HG02870 (cell line): ENCODE measurements around the gene ZNF44.
A peak's percentile ranks its signal among the peaks of the same experiment; 100 is the strongest.
"Not testable (repeated sequence)": the region's sequence is repeated elsewhere in the genome, so short reads cannot be mapped to it uniquely, and the experiment has no call there.

ENCODE experiments used
- ATAC-seq: cut with Tn5 transposase; IDR thresholded peaks from one replicate; pipeline ENCODE4 v1.9.1; 2021; ENCODE audit warnings: mild to moderate bottlenecking, moderate library complexity; ENCODE audit not compliant: unreplicated experiment

Gene ZNF44

DNA sequence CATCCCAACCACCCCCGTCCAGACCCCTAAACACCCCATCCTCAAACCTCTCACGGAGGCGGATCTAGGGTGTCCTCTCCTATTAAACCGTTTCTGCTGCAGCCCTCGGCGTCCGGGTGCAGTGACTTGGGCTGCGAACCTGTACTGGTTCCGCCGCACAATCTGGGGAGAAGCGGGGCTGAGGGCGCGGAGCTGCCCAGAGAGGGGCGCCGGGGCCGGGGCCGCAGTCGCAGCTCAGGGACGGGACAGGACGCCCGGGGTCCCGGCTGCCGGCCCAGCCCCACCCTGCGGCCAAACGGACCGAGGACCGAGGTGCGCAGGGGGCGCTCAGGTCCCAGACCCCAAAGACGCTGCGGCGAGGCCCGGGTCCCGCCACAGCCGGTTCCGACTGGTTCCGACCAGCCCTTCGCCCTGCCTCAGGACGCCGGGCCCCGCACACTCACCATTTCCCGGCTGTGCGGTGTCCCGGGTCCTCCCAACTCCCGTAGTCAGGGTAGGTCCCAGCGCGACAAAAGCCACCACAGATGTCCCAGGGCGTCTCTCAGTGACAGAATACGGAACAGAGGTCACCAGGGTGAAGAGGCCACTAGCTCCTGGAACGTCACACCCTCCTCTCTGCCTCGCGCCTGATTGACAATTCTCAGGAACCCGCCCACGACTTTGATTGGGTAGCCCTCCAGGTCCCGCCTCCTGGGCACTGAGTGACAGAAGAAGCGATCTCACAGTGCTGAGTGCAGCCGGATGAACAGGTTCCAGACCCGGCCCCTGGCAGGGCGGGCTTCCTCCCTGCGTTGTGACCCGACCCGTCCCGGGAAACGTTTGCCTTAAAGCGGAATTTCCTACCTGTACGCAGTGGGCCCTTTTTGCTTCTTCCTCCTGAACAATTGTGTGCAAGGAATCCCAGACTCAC, at the start of gene ZNF44:
ZNF44 (minus strand) TSS at position 635 of the 910 bp plus-strand sequence; CDS start at position 446, 189 bp downstream.
- peak; percentile 91 for ATAC-seq

DNA sequence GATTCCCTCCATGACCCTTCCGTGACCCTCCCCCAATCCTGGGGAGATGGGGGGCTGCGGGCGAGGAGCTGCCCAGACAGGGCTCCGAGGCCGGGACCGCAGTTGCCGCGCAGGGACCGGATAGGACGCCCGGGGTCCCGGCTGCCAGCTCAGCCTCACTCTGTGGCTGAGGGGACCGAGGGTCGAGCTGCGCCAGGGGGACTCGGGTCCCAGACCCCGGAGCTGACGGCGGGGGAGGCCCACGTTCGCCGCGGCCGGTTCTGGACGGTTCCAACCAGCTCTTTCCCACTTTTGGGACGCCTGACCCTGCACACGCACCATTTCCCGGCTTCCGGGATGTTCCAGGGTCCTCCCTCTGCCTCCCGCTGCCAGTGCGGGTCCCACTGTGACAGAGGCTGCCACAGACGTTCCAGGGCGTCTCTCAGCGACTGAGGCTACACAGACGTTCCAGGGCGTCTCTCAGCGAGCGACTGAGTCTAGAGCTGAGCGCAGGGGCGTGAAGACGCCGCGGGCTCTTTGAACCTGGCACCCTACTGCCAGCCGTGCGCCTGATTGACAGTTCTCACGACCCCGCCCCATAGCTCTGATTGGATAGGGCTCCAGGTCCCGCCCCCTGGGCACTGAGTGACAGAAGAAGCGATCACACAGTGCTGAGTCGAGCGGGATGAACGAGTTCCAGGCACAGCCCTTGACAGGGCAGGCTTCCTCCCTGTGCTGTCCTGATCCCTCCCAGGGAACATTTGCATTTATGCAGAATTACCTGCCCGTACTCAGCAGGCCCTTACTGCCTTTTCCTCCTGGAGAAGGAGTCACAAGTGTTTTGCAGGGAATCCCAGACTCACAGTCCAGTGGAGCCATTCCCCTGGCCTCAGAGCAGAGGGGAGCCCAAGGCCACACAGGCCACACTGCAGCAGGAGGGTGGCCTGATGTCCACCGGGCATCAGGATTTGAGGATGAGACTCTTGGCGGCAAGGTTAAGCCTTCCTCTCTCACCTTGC, 38.8 kb upstream of the ZNF44 start, which contains the start of gene ZNF563:
ZNF563 (minus strand) TSS at position 472 of the 998 bp plus-strand sequence; CDS start at position 321, 151 bp downstream.
- ATAC-seq: peak; percentile 90

DNA sequence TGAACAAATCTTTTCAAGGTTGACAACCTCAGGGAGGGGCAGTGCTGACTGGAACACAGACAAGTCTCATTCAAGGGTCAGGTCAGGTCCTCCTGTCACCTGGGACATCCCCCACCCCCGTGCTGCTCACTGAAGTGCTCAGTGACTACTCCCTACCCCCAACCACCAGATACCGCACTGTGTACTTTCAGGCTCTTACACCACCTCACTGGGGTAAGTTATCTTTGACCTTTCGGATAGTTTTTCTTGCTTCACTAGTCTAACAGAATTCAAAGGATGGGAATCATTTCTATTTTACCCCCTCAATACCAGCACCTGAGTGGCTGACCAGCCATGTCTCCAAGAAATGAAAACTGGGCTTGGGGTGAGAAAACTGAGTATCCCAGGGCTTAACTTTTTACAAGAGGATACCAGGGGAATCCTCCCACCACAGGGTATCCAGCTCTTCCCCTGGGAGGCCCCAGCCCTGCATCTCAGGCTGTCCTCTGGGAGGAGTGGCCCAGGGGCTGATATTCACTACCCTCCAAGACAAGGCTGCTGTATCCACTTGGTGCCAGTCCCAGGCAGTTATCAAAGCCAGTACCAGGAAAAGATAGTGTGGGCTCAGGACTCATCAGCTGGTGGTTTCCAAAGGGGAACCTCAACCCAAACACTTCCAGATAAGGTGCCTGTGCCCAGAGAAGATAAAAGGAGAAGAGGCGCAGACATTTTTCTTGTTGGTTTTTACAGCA, 36.7 kb upstream of the ZNF44 start:
- ATAC-seq: peak; percentile 34

DNA sequence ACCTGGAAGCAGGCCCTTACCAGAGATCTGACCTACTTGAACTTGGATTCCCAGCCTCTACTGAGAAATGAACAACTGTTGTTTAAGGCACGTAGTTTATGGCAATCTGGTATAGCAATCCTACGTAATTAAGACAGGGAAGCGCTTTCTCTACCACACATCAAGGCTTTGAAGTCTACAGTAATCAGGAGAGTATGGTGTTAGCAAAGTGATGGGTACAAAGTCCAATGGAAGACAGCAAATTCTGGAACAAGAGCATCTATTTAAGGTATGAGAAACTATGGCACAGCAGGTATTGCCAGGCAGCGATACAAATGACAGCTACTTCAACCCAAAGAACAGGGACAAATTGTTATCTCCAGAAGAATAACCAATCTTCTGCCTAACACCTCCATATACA, 35.7 kb upstream of the ZNF44 start:
- no peak for ATAC-seq

DNA sequence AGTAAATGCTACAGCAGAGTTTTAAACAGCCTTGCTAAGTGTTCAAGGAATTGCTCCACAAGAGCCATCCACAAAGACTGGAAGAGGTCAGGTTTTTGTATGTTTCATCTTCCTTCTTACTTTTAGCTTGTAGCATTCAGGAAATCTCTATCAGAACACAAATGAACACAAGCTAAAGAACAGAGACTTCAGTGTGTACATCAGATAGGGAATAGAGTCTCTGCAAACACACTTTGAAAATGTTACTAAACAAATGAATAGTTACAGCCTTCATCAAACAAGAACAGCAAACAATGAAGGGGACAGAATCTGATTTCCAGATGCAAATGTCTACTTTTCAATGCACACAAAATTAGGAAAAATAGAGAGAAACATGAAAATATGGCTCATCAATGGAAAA, 31.0 kb upstream of the ZNF44 start:
- no peak for ATAC-seq

DNA sequence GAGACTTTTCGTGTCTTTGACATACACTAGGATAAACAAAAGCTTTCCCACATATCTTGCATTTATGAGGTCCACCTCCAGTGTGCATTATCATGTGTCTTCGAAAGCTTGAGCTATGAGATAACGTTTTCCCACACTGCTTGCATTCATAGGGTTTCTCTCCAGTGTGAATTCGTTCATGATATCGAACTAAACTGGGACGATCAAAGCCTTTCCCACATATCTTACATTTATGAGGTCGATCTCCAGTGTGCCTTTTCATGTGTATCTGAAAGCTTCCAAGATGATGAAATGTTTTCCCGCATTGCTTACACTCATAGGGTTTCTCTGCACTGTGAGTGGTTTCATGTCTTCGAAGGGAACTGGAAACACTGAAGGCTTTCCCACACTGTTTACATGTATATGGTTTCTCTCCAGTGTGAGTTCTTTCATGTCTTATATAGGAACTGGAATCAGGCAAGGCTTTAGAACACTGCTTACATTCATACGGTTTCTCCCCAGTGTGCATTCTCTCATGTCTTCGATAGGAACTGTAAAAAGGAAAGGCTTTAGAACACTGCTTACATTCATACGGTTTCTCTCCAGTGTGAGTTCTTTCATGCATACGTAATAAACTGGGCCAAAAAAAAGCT, 24.2 kb upstream of the ZNF44 start:
- ATAC-seq: no peak

DNA sequence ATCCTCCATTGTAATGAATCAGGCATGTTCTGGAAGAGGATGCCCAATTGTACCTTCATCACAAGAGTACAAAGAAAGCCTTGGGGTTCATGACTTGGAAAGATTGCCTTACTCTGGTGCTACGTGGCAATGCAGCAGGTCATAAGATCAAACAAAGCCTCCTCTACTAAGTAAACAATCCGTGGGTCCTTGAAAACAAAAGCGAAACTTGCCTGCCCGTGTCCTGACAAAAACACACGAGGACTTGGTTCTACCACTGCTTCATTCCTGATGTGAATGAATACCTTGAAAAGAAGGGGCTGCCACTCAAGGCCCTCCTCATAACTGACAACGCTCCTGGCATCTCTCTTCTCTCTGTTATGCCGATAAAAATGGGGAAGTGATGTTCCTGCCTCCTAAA, 19.9 kb upstream of the ZNF44 start:
- no peak for ATAC-seq

DNA sequence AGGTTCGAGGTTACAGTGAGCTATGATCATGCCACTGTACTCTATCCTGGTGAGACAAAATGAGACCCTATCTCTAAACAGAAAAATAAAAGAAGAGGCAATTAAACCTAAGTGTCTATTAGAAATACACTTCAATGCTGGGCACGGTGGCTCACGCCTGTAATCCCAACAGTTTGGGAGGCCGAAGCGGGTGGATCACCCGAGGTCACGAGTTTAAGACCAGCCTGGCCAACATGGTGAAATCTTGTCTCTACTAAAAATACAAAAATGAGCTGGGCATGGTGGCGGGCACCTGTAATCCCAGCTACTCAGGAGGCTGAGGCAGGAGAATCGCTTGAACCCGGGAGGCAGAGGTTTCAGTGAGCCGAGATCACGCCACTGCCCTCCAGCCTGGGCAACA, 14.2 kb upstream of the ZNF44 start:
- not testable (repeated sequence) for ATAC-seq

DNA sequence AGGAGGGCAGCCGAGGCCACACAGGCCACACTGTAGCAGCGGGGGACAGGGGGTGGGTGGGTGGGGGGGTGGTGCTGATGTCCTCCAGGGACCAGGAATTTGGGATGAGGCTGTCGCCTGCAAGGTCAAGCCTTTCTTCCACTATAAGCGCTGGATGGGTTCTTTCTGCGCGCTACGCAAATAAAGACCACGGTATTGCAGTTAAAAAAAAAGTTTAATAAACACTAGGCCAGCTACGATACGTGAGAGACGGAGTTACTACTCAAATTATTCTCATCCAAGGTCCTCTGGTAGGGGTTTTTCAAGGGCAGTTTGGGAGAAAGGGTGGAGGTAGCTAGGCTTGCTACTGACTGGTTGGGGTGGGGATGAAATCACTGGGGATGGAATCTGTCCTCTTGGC, 508 bp upstream of the ZNF44 start:
- no peak for ATAC-seq

DNA sequence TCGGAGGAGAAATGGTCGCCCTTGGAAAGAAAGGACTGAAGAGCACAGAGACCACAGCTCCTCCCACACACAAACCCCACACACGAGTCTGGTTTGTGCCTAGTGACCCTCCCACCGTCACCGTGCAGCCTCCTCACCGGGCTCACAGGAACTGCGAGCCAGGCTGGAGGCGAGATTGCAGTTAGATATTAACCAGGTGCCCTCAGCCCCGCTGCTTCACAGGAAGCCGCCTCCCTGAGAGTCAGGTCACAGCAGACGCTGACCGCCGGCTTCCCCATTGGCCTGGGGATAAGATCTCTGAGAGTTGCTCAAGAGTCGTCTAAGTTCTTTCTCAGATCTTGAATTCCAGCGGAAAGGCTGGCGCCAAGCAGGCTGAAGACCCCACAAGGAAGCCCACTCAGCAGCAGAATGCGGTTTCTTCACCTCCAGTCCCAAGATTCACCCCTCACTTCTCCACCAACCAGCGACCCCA, 870 bp downstream of the ZNF44 start:
- no peak for ATAC-seq

DNA sequence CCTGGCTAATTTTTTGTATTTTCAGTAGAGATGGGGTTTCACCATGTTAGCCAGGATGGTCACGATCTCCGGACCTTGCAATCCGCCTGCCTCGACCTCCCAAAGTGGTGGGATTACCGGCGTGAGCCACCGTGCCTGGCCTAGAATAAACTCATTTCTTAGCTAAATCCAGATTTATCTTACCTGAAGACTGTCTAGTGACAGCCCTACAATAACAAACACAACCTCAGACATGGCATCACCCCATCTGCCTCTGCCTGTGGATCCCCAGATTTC, 5.0 kb downstream of the ZNF44 start:
- ATAC-seq: no peak

DNA sequence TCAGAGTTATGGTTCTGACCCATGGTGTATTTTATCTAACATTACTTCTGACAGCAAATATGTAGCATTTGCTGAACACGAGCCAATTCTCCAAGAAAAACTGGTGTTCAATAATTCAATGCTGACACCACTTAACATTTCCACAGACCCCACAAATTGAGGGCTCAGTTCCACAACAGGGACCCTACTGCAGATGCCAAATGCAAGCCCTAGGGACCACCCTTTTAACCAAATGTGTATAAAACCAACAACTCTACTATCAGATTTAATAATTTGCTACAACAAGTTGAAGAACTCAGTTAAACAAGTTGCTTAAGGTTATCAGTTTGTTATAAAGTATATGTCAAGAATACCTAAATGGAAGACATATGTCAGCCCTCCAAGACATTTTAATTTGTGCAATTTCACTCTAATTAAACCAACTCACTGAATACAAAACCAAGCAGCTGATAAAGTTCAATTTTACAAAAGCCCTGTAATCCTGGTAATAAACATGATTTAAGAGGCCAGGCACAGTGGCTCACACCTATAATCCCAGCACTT, 6.7 kb downstream of the ZNF44 start:
- no peak for ATAC-seq

DNA sequence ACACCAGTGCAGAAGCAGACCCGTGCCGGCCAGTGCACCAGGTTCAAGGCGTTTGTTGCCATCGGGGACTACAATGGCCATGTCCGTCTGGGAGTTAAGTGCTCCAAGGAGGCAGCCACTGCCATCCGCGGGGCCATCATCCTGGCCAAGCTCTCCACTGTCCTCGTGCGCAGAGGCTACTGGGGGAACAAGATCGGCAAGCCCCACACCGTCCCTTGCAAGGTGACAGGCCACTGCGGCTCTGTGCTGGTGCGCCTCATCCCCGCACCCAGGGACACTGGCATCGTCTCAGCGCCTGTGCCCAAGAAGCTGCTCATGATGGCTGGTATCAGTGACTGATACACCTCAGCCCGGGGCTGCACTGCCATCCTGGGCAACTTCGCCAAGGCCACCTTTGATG, 10.1 kb downstream of the ZNF44 start:
- no peak for ATAC-seq

DNA sequence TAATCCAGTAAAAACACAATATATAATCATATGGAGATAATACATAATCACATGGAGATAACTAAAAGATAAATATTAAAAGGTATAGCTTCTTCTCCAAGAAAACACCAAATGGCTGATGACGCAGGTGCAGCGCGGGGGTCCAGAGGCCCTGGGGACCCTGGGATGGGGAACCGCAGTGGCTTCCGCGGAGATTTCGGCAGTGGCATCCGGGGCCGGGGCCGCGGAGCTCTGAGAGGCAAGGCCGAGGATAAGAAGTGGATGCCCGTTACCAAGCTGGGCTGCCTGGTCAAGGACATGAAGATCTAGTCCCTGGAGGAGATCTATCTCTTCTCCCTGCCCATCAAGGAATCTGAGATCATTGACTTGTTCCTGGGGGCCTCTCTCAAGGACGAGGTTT, 10.5 kb downstream of the ZNF44 start:
- no peak for ATAC-seq

DNA sequence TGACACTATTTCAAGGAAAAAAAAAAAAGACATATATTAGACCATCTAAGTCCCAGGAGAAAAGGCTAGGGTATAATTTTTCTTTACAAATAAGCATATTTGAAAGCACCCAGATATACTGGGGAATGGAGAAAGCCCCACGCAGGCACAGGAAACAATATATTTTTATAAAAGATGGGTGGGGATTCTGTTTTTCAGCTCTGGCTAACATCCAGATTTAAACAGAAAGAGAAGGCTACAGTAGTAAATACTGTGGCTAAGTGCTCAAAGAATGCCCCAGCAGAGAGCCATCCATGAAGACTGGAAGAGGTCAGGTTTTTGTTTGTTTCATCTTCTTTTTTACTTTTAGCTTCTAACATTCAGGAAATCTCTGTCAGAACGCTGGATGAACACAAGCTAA, 16.0 kb downstream of the ZNF44 start:
- ATAC-seq: no peak

DNA sequence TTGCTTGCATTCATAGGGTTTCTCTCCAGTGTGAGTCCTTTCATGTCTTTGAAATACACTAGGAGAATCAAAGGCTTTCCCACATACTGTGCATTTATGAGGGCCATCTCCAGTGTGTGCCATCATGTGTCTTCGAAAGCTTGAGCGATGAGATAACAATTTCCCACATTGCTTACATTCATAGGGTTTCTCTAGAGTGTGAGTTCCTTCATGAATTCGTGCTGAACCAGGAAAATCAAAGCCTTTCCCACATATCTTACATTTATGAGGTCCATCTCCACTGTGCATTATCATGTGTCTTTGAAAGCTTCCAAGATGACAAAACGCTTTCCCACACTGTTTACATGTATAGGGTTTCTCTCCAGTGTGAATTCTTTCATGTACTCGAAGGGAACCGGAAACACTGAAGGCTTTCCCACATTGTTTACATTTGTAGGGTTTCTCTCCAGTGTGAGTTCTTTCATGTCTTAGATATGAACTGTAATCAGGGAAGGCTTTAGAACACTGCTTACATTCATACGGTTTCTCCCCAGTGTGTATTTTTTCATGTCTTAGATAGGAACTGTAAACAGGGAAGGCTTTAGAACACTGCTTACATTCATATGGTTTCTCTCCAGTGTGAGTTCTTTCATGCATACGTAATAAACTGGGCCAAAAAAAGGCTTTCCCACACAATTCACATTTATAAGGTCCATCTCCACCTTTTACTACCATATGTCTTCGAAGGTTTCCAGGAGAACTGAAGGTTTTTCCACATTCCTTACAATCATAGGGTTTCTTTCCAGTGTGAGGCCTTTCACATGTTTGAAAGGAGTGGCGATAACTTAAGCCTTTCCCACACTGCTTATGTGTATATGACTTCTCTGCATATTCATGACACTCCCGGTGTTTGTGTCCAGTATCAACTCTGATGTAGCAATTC, 21.4 kb downstream of the ZNF44 start:
- no peak for ATAC-seq

DNA sequence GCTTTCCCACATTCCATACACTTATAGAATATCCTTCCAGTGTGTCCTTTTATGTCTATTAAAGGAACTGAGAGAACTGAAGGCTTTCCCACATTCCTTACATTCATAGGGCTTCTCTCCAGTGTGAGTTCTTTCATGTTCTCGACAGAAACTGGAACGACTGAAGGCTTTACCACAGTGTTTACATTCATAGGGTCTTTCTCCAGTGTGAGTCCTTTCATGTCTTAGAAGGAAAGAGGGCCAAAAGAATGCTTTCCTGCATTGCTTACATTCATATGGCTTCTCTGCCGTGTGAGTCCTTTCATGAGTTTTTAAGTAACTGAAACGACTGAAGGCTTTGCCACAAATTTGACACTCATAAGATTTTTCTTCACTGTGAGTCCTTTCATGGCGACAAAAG, 22.3 kb downstream of the ZNF44 start:
- no peak for ATAC-seq

DNA sequence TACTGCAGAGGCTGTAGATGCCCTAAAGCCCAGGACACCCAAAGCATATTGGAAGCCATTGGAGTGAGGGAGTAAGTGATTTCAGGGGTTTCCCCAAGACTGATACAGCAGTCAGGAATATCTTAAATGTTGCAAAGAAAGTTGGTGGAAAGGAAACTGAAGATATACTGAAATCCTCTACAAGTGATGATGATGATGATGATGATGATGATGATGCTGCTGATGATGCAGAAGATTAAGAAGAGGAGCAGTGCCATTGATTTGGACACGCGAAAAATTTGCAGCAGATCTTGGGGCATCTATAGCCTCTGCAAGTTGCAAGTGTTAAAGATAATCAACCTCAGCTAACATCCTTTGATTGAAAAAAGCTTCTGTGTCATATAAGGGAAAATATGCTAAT, 23.8 kb downstream of the ZNF44 start:
- no peak for ATAC-seq
